ENCODE results near the gene ALPL. TPM values are rescaled to one million over a fixed set of nuclear protein-coding genes. Genes with fewer than 3 reads are reported as not detected.

The ALPL gene
- total RNA-seq, 1 donor from 2014 or later = 10.2 TPM

DNA sequence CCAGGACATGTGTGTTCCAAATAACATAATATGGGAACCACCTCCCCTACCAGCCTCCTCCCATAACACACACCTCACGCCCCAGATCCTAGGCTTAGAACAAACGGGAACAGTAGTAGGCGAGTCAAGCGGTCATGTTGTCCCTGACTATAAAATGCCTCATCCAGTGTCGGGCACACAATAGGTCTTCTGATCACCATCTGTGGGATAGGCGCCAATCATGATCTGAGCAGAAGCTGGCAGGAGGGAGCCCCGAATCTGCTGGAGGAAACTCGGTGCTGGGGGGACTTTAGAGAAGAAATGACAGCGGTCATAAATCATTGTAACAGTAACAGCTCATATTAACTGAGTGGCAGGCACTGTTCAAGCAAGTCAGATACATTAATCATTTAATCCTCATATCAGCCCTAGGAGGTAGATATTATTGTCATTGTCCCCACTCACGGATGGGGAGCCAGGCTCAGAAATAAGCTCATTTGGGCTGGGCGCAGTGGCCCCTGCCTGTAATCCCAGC lies 13.4 kb downstream of the ALPL start:
- H3K4me1 ChIP-seq = peaks cover 11% of the 10 kb centered on the region
- intact Hi-C loops (cut with micrococcal nuclease) = no loop called here
- H3K36me3 ChIP-seq = no peaks in the 10 kb centered on the region
- no peak overlapping the region for H3K27ac ChIP-seq (replicated peaks)
- no peaks in the 10 kb centered on the region for H3K9me3 ChIP-seq (replicated peaks)
- H3K4me3 ChIP-seq = no peak overlapping the region
- DNase-seq = no peak
- TF ChIP-seq, protein P1, sequence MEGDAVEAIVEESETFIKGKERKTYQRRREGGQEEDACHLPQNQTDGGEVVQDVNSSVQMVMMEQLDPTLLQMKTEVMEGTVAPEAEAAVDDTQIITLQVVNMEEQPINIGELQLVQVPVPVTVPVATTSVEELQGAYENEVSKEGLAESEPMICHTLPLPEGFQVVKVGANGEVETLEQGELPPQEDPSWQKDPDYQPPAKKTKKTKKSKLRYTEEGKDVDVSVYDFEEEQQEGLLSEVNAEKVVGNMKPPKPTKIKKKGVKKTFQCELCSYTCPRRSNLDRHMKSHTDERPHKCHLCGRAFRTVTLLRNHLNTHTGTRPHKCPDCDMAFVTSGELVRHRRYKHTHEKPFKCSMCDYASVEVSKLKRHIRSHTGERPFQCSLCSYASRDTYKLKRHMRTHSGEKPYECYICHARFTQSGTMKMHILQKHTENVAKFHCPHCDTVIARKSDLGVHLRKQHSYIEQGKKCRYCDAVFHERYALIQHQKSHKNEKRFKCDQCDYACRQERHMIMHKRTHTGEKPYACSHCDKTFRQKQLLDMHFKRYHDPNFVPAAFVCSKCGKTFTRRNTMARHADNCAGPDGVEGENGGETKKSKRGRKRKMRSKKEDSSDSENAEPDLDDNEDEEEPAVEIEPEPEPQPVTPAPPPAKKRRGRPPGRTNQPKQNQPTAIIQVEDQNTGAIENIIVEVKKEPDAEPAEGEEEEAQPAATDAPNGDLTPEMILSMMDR (IDR thresholded peaks at IDR 0.05; ENCODE audit: borderline replicate concordance) = no peak
- H3K27me3 ChIP-seq (ENCODE audit: low read depth) = no peaks in the 10 kb centered on the region

DNA sequence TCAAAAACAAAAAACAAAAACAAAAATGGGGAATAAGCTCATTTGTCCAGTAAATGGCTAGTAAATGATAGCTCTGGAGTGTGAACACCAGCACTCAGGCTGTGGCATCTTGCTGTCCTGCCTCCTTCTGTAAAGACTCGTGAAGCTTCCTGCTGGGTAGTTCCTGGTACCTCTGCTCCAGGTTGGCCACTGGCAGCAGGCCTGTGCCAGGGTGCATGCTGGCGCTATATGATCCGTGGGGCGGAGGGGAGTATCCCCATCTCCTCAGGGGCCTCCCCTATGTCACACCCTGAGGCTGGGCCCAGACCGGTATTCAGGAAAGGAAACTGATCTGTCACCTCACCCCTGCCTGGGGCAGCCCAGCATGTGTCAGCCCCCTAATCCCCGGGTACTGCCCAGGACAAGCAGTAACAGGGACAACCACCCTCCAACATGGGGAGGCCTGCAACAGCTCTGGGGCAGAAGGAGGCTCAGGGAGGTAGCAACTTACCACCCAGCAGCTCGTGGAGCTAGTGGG lies 14.1 kb downstream of the ALPL start:
- Histone ChIP-seq H3K36me3 (no peaks in the 10 kb centered on the region), H3K27me3 (ENCODE audit: low read depth) (no peaks in the 10 kb centered on the region), H3K4me3 (no peak overlapping the region), H3K4me1 (peaks cover 11% of the 10 kb centered on the region), H3K27ac (replicated peaks) (no peak overlapping the region), H3K9me3 (replicated peaks) (no peaks in the 10 kb centered on the region)
- no peak for DNase-seq
- intact Hi-C loops (cut with micrococcal nuclease) = no loop called here
- TF ChIP-seq, protein P1 (IDR thresholded peaks at IDR 0.05; ENCODE audit: borderline replicate concordance) = no peak

DNA sequence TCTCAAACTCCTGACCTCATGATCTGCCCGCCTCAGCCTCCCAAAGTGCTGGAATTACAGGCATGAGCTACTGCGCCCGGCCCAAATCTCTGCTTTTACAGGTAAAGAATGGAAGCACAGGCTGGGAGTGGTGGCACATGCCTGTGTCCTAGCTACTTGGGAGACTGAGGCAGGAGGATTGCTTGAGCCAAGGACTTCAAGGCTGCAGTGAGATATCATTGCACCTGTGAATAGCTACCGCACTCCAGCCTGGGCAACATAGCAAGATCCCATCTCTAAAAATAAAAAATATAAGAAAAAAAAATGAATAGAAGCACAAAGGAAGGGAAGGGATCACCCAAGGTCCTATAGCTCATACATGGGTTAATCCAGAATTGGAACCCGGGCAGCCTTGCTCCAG lies 15.0 kb downstream of the ALPL start:
- no peaks in the 10 kb centered on the region for H3K36me3 ChIP-seq
- no peak overlapping the region for H3K4me3 ChIP-seq
- TF ChIP-seq, protein P1 (IDR thresholded peaks at IDR 0.05; ENCODE audit: borderline replicate concordance) = no peak
- no peaks in the 10 kb centered on the region for H3K27me3 ChIP-seq (ENCODE audit: low read depth)
- H3K27ac ChIP-seq (replicated peaks) = peak overlapping the region; percentile 57
- intact Hi-C loops (cut with micrococcal nuclease) = no loop called here
- DNase-seq = no peak
- H3K4me1 ChIP-seq = peaks cover 11% of the 10 kb centered on the region
- H3K9me3 ChIP-seq (replicated peaks) = no peaks in the 10 kb centered on the region

DNA sequence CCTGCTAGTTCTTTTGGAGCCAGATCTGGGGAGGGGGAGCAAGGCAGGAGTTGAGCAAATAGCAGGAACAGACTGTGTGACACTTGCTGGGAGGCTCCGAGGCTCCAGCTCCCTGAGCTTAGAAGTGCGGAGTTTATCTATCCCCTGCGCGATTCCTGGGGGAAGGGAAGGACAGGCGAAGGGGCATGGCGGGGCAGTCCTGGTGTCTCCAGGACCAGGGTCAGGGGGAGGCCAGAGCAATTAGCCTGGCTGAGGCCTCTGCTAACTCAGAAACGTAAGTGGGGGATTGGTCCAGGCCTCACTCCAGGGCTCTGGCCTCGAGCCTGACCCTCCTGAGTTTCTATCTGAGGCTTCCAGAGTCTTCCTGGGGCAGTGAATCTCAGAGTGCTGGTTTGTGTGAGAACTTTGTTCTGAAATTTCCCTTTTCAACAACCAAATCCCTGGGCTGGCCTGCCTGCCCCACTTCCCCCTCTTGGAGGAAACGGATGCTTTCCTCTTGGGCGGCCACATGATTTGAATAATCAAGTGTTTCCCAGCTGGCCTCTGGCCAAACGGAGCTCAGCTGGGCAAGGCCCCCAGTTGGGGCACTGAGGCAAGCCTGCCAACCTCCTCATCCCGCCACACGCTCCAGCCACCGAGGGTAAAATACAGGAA lies 15.6 kb downstream of the ALPL start:
- peaks cover 11% of the 10 kb centered on the region for H3K4me1 ChIP-seq
- no peaks in the 10 kb centered on the region for H3K36me3 ChIP-seq
- TF ChIP-seq, protein P1 (IDR thresholded peaks at IDR 0.05; ENCODE audit: borderline replicate concordance) = no peak
- intact Hi-C loops (cut with micrococcal nuclease) = no loop called here
- no peaks in the 10 kb centered on the region for H3K9me3 ChIP-seq (replicated peaks)
- peak overlapping the region; percentile 57 for H3K27ac ChIP-seq (replicated peaks)
- no peaks in the 10 kb centered on the region for H3K27me3 ChIP-seq (ENCODE audit: low read depth)
- H3K4me3 ChIP-seq = no peak overlapping the region
- DNase-seq = no peak

DNA sequence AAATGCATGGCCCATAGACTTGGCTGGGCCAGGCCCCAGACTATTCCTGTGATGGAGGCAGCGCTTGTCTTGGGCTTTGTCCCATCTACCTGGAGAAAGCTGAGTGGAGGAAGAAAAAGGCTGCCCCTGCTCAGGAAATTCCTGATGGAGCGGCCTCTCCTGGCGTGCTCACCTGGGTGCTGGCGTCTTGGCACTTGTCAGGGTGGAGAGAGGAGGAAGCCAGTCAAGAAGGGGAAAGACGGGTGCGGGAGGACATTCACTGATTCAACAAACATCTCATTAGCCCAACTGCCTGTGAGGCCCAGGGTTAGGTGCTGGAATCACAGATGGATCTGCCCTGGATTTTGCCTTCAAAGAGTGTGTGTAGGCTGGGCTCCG lies 16.1 kb downstream of the ALPL start:
- Histone ChIP-seq H3K4me1 (peaks cover 11% of the 10 kb centered on the region), H3K9me3 (replicated peaks) (no peaks in the 10 kb centered on the region), H3K4me3 (no peak overlapping the region), H3K36me3 (no peaks in the 10 kb centered on the region), H3K27ac (replicated peaks) (peak overlapping the region; percentile 57), H3K27me3 (ENCODE audit: low read depth) (no peaks in the 10 kb centered on the region)
- no peak for DNase-seq
- TF ChIP-seq, protein P1 (IDR thresholded peaks at IDR 0.05; ENCODE audit: borderline replicate concordance) = no peak
- intact Hi-C loops (cut with micrococcal nuclease) = no loop called here

Data from left ventricle myocardium inferior (tissue), 1 donor.